ENCODE results near the gene AKNA.
A peak's percentile ranks its signal among the peaks of the same experiment; 100 is the strongest.

AKNA gene

DNA sequence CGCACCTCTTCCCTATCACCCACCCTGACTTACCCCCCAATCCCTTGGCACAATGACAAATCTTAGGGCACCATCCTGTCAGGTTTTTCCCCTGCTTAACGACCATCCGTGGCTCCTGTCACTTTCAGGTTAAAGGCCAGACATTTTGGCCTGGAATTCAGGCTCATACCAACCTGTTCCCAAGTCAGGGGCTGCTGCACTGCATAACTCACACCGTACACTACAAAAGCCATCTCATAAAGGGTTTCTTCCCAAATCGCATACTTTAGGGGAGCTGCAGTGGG lies 7.5 kb upstream of the AKNA start:
- TF ChIP-seq, protein P1, sequence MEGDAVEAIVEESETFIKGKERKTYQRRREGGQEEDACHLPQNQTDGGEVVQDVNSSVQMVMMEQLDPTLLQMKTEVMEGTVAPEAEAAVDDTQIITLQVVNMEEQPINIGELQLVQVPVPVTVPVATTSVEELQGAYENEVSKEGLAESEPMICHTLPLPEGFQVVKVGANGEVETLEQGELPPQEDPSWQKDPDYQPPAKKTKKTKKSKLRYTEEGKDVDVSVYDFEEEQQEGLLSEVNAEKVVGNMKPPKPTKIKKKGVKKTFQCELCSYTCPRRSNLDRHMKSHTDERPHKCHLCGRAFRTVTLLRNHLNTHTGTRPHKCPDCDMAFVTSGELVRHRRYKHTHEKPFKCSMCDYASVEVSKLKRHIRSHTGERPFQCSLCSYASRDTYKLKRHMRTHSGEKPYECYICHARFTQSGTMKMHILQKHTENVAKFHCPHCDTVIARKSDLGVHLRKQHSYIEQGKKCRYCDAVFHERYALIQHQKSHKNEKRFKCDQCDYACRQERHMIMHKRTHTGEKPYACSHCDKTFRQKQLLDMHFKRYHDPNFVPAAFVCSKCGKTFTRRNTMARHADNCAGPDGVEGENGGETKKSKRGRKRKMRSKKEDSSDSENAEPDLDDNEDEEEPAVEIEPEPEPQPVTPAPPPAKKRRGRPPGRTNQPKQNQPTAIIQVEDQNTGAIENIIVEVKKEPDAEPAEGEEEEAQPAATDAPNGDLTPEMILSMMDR (conservative IDR thresholded peaks at IDR 0.05) = no peak

DNA sequence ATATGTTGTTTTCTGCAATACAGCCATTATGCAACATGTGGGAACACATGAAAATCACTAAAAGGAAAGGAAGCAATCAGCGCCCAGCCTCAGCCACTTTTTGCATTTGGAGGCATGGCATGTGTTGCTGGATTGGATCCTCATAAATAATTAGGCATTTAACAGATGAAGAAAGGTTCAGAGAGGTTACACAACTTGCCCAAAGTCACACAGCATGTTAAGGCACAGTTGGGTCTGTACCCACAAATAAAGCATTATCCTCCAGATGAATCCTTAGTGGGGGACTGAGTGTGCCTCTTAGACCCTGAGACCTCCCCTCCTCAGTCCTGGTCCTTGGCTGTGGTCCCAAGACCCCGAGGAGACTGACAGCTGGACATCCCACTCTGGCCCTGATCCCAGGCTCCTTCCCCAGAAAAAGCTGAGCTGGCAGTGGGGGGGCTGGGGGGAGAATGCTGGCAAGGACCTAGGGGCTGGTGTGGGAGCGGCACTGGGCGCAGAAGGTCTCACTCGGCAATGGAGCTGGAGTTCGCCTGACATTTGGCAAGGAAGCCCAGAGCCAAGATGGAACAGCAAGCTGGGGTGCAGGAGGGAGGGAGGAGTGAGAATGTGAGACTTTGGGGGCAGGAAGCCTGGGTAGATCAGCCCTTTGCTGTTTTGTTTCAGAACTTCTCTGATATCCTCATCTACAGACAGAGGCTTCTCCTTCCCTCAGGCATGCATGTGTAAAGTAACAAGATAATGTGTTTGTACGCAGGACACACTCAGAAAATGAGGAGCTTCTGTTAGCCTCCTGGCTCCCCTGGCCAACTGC lies 6.9 kb upstream of the AKNA start:
- H3K27ac ChIP-seq = peak overlapping the region; percentile 80; the same call in 1 of the 2 replicates
- TF ChIP-seq, protein P1 (conservative IDR thresholded peaks at IDR 0.05) = no peak

More for the DNA sequence above, 7.5 kb upstream of the AKNA start:
- no peak overlapping the region for H3K27ac ChIP-seq

- peak overlapping the region; percentile 80 for H3K27ac ChIP-seq
- TF ChIP-seq, protein P1 (conservative IDR thresholded peaks at IDR 0.05) = no peak
These were observed 4.9 kb upstream of the AKNA start for GRCh38 chr9:114392749-114393112.

GRCh38 chr9:114390952-114391351 lies 3.2 kb upstream of the AKNA start:
- TF ChIP-seq, protein P1 (conservative IDR thresholded peaks at IDR 0.05) = no peak

GRCh38 chr9:114389612-114390368 lies 2.0 kb upstream of the AKNA start:
- H3K27ac ChIP-seq = no peak overlapping the region
- TF ChIP-seq, protein P1 (conservative IDR thresholded peaks at IDR 0.05) = no peak

More at GRCh38 chr9:114390952-114391351, 3.2 kb upstream of the AKNA start:
- H3K27ac ChIP-seq = no peak overlapping the region; the same call in 1 of the 2 replicates

DNA sequence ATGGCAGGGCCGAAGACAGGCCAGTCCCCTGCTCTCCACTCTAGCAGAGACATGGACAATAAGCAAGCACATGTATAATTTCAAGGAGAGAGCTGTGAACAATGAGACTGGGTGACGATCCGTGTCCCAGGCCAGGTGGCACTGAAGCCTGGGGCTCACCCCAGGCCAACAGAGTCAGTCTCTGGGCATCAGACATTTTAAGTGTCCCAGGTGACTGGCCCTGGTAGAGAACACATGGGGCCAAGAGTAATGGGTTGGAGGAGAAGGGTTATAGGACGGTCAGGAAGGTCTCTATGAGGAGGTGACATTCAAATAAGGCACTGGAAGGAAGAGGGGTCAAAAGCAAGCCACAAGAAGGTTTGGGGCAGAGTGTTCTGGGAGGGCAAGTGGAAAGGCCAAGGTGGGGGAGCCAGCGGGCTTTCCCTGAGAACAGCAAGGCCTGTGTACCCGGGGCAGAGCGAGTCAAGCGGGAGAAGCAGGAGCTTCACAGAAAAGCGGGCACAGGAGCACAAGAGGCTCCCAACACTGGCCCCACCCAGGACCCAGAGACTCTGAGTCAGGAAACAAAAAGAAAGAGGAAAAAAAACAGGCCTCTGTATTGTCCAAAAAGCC lies 1.1 kb upstream of the AKNA start:
- H3K27ac ChIP-seq = peak overlapping the region; percentile 62
- TF ChIP-seq, protein P1 (conservative IDR thresholded peaks at IDR 0.05) = no peak

DNA sequence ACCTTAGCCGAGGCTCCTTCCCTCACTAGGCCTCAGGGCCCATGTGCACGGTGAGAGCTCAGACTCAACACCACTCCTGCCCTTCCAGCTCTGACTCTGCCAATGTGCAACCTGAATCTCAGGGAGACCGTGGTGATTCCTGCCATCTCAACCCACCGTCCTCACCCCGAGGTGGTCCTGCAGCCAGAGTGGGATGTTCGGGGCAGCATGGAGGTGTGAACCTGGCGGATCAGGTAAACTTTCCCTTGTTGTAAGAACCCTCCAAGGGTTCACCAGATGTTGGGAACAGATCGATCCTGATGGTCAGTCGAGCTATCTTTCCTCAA lies 538 bp upstream of the AKNA start:
- H3K27ac ChIP-seq = peak overlapping the region; percentile 62
- TF ChIP-seq, protein P1 (conservative IDR thresholded peaks at IDR 0.05) = no peak
